DOHH2 (cell line): ENCODE results near the gene PTAR1.

Experiments
- CTCF ChIP-seq: fragments of 200-600 bp; sonication (generic); IDR thresholded peaks from one replicate; pipeline ENCODE4 v1.5.1; 2014; ENCODE audit warnings: antibody characterized with exemption, mild to moderate bottlenecking, low read depth, low read length; ENCODE audit not compliant: poor library complexity, severe bottlenecking
- EZH2phosphoT487 ChIP-seq: fragments of 200-600 bp; sonication (generic); IDR thresholded peaks from 2 replicates; pipeline ENCODE4 v1.6.1; 2017; ENCODE audit warnings: borderline replicate concordance, mild to moderate bottlenecking, antibody characterized with exemption, low read length, moderate library complexity, mixed read lengths

GRCh38 chr9:69806627-69807026 lies 46.8 kb upstream of the PTAR1 start:
- no peak for TF ChIP-seq CTCF
- no peak for TF ChIP-seq EZH2phosphoT487
